Esophagus muscularis mucosa (tissue), 4 donors: ENCODE measurements around the gene PPA1. TPM values are rescaled to one million over a fixed set of nuclear protein-coding genes. Genes with fewer than 3 reads are reported as not detected.
"Not testable (repeated sequence)": the region's sequence is repeated elsewhere in the genome, so short reads cannot be mapped to it uniquely, and the experiment has no call there.

Experiments
- DNase-seq: peaks from one replicate; pipeline ENCODE4 v3.0.0-alpha.2; 2017; ENCODE audit errors: extremely low spot score
- H3K27ac ChIP-seq, 4 donors: fragments of 200-600 bp; sonication (generic); replicated peaks in 1 of 4; 1 replicate in 3 of 4; 2 replicates in 1 of 4; pipeline ENCODE4 v1.5.1; 2016 to 2019; ENCODE audit warnings: mild to moderate bottlenecking in 1 of 4
- H3K27me3 ChIP-seq, 4 donors: fragments of 200-600 bp; sonication (generic); one replicate each; pipeline versions ENCODE4 v1.5.1 to v1.6.0; 2016 to 2019
- H3K36me3 ChIP-seq, 4 donors: fragments of 200-600 bp; sonication (generic); one replicate each; pipeline ENCODE4 v1.5.1; 2016 to 2019
- H3K4me1 ChIP-seq, 4 donors: fragments of 200-600 bp; sonication (generic); one replicate each; pipeline ENCODE4 v1.5.1; 2016 to 2019
- H3K4me3 ChIP-seq, 4 donors: fragments of 200-600 bp; sonication (generic); 1 replicate in 2 of 4; 2 replicates in 2 of 4; pipeline ENCODE4 v1.5.1; 2016 to 2019; ENCODE audit warnings: mild to moderate bottlenecking in 4 of 4, moderate library complexity in 1 of 4
- H3K9me3 ChIP-seq, 4 donors: fragments of 200-600 bp; sonication (generic); 1 replicate in 3 of 4; 2 replicates in 1 of 4; pipeline ENCODE4 v1.5.1; 2016 to 2019
- EP300 ChIP-seq: sonication (generic); formaldehyde crosslinking; IDR thresholded peaks from one replicate; pipeline ENCODE4 v1.6.1; 2017; ENCODE audit warnings: antibody characterized with exemption
- POLR2A ChIP-seq: fragments of 450-650 bp; IDR thresholded peaks from one replicate; pipeline ENCODE4 v1.6.1; 2017; ENCODE audit warnings: antibody characterized with exemption, moderate library complexity, mild to moderate bottlenecking, low read depth
- POLR2AphosphoS5 ChIP-seq, 2 donors: sonication (generic); formaldehyde crosslinking; IDR thresholded peaks; one replicate each; pipeline ENCODE4 v1.6.1; 2017; ENCODE audit warnings: antibody characterized with exemption in 2 of 2
- WGBS: methylation state at CpG from one replicate; pipeline ENCODE4 v1.1.5; 2018; 5-methylcytosine and 5-hydroxymethylcytosine counted together
- intact Hi-C: fragments of 100-400 bp; cut with DNase I; formaldehyde crosslinking; loops from one replicate; pipeline ENCODE4 v1.15.1; 2023
- small RNA-seq, 3 donors: library from RNA; depleted of rRNA; stranded (forward); fragments of <200 nt; gene quantifications; one replicate each; pipeline ENCODE3, GENCODE V24; 2016
- total RNA-seq, 4 donors: library from RNA; depleted of rRNA; stranded (reverse); fragments of >200 nt; gene quantifications; one replicate each; pipeline versions ENCODE4 v1.1.0 to v1.2.1, GENCODE V29; 2016
- TF ChIP-seq, protein P1 (sequence below), 3 experiments: fragments of 200-600 bp in 2 of 3; fragments of 450-650 bp in 1 of 3; sonication (generic) in 2 of 3; IDR thresholded peaks; one replicate each; pipeline ENCODE4 v1.5.1; 2017 to 2019; ENCODE audit warnings: antibody characterized with exemption in 3 of 3, mild to moderate bottlenecking in 2 of 3, moderate library complexity in 1 of 3

PPA1 gene
- total RNA-seq, 4 donors from 2014 or later, result 72.6 to 105 (median 82.2) TPM

DNA sequence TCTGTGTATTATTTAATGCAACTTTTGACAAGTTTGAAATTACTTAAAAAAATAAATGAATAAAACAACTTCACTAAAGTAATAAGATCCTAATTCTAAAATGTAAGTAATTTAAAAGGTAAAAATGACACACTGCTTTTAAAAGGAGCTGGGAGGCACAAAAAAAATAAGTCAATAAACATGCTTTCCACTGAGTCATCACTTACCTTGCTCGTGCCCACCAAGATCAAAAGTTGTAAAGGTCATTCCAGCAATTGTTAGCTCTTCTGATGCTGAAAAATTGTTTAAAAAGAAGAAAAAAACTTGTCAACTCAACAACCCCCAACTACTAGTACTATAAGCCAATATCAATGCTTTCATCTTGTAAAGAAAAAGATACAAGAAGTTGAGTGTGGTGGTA is 72.4 kb downstream of the PPA1 start:
- Histone ChIP-seq H3K27me3 (no peaks in the 10 kb centered on the region), H3K4me1 (peaks cover 26 to 50% (median 44%) of the 10 kb centered on the region in 4 donors), H3K4me3 (no peak overlapping the region), H3K27ac (no peak overlapping the region), H3K36me3 (peaks cover 12 to 58% (median 32%) of the 10 kb centered on the region in 4 donors), H3K9me3 (no peaks in the 10 kb centered on the region)
- DNase-seq, result no peak
- TF ChIP-seq POLR2AphosphoS5 (IDR thresholded peaks at IDR 0.05) (no peak), POLR2A (no peak), EP300 (no peak)
- TF ChIP-seq, protein P1, sequence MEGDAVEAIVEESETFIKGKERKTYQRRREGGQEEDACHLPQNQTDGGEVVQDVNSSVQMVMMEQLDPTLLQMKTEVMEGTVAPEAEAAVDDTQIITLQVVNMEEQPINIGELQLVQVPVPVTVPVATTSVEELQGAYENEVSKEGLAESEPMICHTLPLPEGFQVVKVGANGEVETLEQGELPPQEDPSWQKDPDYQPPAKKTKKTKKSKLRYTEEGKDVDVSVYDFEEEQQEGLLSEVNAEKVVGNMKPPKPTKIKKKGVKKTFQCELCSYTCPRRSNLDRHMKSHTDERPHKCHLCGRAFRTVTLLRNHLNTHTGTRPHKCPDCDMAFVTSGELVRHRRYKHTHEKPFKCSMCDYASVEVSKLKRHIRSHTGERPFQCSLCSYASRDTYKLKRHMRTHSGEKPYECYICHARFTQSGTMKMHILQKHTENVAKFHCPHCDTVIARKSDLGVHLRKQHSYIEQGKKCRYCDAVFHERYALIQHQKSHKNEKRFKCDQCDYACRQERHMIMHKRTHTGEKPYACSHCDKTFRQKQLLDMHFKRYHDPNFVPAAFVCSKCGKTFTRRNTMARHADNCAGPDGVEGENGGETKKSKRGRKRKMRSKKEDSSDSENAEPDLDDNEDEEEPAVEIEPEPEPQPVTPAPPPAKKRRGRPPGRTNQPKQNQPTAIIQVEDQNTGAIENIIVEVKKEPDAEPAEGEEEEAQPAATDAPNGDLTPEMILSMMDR (IDR thresholded peaks at IDR 0.05), result no peak
- WGBS, result 64% methylated on average over 1 of the region's 1 CpG
- intact Hi-C loops, result no loop called here

DNA sequence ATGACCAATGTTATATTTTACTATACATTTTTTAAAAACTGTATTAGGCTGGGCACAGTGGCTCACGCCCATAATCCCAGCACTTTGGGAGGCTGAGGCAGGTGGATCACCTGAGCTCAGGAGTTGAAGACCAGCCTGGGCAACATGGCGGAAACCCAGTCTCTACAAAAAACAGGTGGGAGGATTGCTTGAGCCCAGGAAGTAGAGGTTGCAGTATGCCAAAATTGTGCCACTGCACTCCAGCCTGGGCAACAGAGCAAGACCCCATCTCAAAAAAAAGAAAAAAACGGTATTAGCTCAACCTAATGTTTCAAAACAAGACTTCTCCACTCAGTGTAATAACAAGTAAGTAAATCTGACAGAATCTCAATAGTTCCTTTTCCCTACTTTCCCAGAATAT is 73.9 kb downstream of the PPA1 start:
- H3K4me3 ChIP-seq, DNase-seq, H3K27me3 ChIP-seq, H3K27ac ChIP-seq, H3K9me3 ChIP-seq, intact Hi-C loops: not testable (repeated sequence)
- peaks cover 24 to 67% (median 46%) of the 10 kb centered on the region in 4 donors for H3K36me3 ChIP-seq
- peaks cover 22 to 38% (median 33%) of the 10 kb centered on the region in 4 donors for H3K4me1 ChIP-seq
- WGBS, result 99% methylated on average over 3 of the region's 3 CpGs

DNA sequence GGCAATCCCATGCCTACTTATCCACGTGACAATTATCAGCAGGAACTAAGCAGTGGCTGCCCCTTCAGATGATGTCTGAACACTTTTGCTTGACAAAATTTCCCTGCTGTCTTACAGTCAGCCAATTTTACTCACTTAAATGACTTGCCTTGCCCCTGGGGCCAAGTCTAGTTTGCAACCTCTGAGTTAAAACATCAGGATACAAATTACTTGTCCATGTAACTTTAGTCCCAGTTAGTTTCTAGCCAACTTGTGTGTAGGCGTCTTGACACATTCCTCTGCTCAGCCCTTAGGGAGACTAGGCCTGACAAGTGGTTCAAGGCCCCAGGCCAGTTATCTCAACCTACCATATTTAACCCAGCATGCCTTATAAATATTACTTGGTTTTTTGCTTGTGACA is 75.1 kb downstream of the PPA1 start:
- DNase-seq, result no peak
- Histone ChIP-seq H3K27ac (no peak overlapping the region), H3K36me3 (peaks cover 35 to 80% (median 58%) of the 10 kb centered on the region in 4 donors), H3K9me3 (no peaks in the 10 kb centered on the region), H3K4me1 (peaks cover 15 to 25% (median 20%) of the 10 kb centered on the region in 4 donors), H3K27me3 (no peaks in the 10 kb centered on the region), H3K4me3 (no peak overlapping the region)
- TF ChIP-seq EP300 (no peak), POLR2AphosphoS5 (IDR thresholded peaks at IDR 0.05) (no peak), POLR2A (no peak)
- TF ChIP-seq, protein P1 (IDR thresholded peaks at IDR 0.05), result no peak
- intact Hi-C loops, result no loop called here
- 67% methylated on average over 2 of the region's 2 CpGs for WGBS

DNA sequence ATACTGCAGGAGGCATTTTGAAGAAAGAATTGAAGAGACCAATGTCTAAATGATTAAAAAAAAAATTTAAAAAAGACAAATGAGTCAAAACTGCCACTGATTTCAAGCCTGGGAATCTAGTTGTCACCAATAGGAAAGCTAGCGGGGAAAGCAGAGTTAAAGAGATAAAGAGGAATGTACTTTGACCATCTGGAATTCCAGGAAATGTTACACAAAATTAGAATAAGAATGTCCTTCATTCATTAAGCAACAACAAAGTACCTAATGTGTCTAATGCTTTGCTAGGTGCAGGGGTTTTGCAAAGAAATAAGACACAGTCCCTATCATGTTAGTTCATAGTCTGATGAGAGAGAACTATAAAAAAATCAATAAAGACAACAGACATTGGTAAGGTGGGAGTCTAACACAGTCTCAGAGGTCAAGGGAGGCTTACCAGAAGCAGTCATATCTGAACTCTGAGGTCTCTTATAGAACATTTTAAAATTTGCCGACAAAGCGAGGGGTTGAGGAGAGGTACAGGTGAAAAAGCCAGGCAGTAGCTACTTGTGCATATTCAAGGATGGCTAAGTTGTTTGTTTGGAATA is 77.9 kb downstream of the PPA1 start:
- TF ChIP-seq POLR2AphosphoS5 (IDR thresholded peaks at IDR 0.05) (no peak), POLR2A (no peak), EP300 (no peak)
- TF ChIP-seq, protein P1 (IDR thresholded peaks at IDR 0.05), result no peak
- intact Hi-C loops, result no loop called here
- 81% methylated on average over 3 of the region's 3 CpGs for WGBS

More for the DNA sequence above, 77.9 kb downstream of the PPA1 start:
- Histone ChIP-seq H3K36me3 (peaks cover 56 to 94% (median 75%) of the 10 kb centered on the region in 4 donors), H3K27me3 (no peaks in the 10 kb centered on the region), H3K27ac (no peak overlapping the region), H3K9me3 (no peaks in the 10 kb centered on the region), H3K4me3 (no peak overlapping the region), H3K4me1 (no peaks in the 10 kb centered on the region)
- DNase-seq, result no peak

Small RNA genes lying within 50 kb of the gene (small RNA-seq; reads per million reads assigned to genes)
- 0 reads per million in 3 donors for gene RPS25P9

Other genes starting within 250 kb of the PPA1 start
- gene MACROH2A2, start 180.6 kb downstream of the PPA1 start, total RNA-seq, result 10 to 100 TPM in 3 of 4 donors, 1 to 10 TPM in 1; 6.2 to 17.8 (median 15.4) TPM
- gene AIFM2, start 100.6 kb downstream of the PPA1 start, total RNA-seq, result 10 to 100 TPM; 13.3 to 21.8 (median 17.2) TPM
- gene TYSND1, start 86.7 kb downstream of the PPA1 start, total RNA-seq, result 10 to 100 TPM in 2 of 4 donors, 1 to 10 TPM in 2; 6.0 to 12.2 (median 9.3) TPM
- 10 to 100 TPM; 73.6 to 87.6 (median 80.5) TPM for gene SAR1A, start 62.9 kb downstream of the PPA1 start, total RNA-seq
- not detected for gene NPFFR1, start 50.6 kb upstream of the PPA1 start, total RNA-seq
- gene LRRC20, start 149.2 kb upstream of the PPA1 start, total RNA-seq, result 10 to 100 TPM in 3 of 4 donors, 1 to 10 TPM in 1; 6.6 to 17.0 (median 13.4) TPM
- gene EIF4EBP2, start 170.7 kb upstream of the PPA1 start, total RNA-seq, result 10 to 100 TPM; 73.6 to 99.9 (median 78.4) TPM
- gene NODAL, start 208.3 kb upstream of the PPA1 start, total RNA-seq, result not detected
- 10 to 100 TPM; 10.4 to 19.1 (median 12.8) TPM for gene PALD1, start 245.3 kb upstream of the PPA1 start, total RNA-seq